NCI-H146 (cell line): ENCODE data around the gene UNK.
A peak's percentile ranks its signal among the peaks of the same experiment; 100 is the strongest.
"Not testable (repeated sequence)": the region's sequence is repeated elsewhere in the genome, so short reads cannot be mapped to it uniquely, and the experiment has no call there.

Experiments used
- DNase-seq: peaks from one replicate; lab custom pipeline; 2025; lab: John Stamatoyannopoulos, UW

The UNK gene

DNA sequence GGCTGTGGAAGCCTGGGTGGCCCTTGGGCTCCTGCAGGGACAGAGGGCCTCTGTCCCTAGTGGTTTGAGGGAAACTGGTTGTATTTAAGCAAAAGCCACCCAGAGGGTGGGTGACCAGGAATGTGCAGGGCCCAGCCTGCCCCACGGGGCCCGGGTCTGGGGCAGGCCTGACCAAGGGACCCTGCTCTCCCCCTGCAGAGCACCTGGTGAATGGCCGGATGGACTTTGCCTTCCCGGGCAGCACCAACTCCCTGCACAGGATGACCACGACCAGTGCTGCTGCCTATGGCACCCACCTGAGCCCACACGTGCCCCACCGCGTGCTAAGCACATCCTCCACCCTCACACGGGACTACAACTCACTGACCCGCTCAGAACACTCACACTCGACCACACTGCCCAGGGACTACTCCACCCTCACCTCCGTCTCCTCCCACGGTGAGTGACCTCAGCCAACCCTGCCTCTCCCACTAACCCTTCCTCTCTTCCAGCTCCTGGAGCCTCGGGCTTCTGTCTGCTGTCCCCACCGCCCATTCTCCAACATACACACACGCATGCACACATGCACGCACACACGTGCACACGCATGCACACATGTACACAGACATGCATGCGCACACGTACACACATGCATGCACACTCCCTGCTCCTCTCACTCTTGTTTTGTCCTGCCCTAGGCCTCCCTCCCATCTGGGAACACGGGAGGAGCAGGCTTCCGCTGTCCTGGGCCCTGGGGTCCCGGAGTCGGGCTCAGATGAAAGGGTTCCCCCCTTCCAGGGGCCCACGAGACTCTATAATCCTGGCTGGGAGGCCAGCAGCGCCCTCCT is 30.0 kb upstream of the UNK start:
- DNase-seq: no peak

DNA sequence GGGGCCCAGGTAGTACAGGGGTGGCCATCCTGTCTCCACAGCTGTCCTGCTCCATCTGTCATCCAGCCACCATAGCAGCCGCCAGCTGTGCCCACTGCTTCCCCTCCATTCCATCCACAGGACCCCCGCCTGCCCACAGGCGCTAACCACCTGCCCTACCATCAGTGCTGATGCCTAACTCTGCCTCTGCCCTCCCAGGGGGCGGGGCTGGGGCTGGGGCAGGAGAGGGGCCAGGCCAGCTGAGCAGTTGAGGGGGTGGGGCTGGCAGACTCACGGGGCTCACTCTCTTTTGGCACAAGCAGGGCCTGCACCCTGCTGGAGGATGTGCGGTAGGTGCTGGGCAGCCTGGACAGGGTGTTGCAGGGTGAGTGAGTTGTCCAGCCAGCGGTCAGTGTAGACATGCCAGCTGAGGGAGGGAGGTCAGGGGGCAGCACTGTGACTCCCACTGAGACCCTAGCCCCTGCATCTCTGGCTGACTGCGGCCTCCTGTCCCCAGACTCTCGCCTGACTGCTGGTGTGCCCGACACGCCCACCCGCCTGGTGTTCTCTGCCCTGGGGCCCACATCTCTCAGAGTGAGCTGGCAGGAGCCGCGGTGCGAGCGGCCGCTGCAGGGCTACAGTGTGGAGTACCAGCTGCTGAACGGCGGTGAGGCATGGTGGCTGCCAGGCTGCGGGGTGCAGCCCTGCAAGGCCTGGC is 29.3 kb upstream of the UNK start:
- no peak for DNase-seq

DNA sequence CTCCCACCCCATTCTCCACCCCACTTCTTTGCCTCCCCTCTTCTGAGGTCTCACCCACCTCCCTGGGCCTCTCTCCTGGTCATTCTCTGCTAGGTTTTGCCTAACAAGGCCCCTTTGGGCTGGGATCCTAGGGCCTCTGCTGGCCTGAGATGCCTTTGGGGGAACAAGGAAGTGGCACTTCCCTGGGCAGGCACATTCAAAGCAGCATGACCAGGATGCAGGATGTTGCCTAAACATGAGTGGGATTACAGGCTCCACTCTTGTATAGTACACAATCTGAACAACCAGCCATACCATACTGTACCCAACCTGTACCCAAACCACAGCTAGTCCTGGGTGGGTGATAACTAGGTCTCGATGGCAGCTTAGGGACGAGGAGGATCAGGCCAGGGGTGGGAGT is 28.6 kb upstream of the UNK start:
- no peak for DNase-seq

DNA sequence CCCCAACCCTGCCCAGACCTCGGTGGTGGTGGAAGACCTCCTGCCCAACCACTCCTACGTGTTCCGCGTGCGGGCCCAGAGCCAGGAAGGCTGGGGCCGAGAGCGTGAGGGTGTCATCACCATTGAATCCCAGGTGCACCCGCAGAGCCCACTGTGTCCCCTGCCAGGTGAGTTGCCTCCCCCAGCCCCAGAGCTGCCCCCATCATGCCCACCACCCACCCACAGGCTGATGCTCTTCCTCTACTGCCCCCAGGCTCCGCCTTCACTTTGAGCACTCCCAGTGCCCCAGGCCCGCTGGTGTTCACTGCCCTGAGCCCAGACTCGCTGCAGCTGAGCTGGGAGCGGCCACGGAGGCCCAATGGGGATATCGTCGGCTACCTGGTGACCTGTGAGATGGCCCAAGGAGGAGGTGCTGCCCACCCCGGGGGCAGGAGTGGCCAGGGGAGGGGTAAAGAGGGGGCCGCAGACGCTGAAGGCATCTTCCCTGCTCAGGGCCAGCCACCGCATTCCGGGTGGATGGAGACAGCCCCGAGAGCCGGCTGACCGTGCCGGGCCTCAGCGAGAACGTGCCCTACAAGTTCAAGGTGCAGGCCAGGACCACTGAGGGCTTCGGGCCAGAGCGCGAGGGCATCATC is 28.0 kb upstream of the UNK start:
- DNase-seq: no peak

DNA sequence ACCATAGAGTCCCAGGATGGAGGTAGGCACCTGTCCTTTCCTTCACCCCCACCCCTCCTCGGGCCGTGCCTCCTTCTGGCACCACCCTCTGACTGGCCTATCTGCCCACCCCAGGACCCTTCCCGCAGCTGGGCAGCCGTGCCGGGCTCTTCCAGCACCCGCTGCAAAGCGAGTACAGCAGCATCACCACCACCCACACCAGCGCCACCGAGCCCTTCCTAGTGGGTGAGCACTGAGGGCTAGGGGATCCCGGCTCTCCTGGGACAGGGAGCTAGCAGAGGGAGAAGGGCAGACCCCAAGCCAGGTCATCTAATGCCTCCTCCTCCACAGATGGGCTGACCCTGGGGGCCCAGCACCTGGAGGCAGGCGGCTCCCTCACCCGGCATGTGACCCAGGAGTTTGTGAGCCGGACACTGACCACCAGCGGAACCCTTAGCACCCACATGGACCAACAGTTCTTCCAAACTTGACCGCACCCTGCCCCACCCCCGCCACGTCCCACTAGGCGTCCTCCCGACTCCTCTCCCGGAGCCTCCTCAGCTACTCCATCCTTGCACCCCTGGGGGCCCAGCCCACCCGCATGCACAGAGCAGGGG is 27.4 kb upstream of the UNK start:
- no peak for DNase-seq

DNA sequence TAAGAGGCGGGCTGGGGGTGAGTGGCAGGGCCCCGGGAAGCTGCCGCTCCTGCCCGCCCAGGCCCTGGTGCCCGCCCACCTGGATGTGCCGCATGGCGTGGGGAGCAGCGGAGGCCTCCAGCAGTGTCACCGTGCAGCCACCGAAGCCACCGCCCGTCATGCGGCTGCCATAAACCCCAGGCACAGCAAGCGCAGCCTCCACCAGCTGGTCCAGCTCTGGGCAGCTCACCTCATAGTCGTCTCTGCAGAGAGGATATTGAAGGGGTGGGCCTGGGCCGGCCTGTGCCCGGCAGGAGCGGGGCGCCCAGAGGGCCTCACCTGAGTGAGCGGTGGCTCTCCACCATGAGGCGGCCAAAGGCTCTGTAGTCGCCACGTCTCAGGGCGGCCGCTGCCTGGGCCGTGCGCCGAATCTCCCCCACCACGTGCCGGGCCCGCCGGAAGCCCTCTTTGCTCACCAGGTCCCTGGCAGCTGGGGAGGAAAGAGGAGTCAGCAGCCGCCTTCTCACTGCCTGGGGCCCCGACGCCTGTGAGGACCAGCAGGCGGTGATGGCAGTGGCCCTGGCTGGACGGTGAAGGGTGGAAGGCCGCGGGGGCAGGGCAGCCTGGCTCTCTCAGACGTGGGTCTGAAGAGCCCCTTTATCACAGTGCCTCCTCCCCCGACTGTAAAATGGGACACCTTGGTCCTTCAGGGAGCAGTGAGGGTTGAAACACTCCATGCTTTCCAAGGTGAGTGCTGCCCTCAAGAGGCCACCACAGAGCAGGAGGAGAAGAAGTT is 26.3 kb upstream of the UNK start:
- no peak for DNase-seq

DNA sequence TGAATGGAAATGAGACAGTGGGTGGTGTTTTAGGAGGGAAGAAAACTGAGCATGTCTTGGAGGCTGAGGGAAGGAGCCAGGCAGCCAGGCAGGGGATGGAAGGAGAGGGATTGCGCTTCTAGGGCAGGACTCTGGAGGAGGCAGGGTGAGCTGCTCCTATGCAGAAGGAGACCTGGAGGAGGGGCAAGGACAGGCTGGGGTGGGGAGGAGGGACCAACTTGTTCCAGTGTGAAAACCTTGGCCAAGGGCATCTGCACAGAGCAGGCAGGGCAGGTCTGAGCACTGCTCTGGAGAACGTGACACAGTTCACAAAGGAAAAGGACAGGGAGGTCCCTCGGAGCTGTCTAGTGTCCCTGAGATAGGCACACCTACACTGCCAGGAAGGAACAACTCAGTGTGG is 25.1 kb upstream of the UNK start:
- no peak for DNase-seq

DNA sequence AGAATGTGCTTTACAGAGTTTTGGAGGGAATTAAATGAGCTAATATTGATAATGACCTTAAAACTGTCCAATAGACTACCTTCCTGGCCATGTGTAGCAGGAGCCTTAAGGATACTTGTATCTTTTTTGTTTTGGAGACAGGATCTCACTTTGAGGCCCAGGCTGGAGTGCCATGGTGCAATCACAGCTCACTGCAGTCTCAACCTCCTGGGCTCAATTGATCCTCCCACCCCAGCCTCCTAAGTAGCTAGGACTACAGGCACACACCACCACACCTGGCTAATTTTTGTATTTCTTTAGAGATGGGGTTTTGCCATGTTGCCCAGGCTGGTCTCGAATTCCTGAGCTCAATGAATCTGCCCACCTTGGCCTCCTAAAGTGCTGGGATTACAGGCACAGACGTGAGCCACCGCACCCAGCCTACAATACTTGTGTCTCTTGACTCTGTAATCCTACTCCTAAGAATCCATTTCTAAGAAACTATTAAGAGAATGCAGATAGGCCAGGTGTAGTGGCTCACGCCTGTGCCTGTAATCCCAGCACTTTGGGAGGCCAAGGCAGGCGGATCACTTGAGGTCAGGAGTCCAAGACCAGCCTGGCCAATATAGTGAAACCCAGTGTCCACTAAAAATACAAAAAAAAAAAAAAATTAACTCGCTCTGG is 24.5 kb upstream of the UNK start:
- DNase-seq: not testable (repeated sequence)

DNA sequence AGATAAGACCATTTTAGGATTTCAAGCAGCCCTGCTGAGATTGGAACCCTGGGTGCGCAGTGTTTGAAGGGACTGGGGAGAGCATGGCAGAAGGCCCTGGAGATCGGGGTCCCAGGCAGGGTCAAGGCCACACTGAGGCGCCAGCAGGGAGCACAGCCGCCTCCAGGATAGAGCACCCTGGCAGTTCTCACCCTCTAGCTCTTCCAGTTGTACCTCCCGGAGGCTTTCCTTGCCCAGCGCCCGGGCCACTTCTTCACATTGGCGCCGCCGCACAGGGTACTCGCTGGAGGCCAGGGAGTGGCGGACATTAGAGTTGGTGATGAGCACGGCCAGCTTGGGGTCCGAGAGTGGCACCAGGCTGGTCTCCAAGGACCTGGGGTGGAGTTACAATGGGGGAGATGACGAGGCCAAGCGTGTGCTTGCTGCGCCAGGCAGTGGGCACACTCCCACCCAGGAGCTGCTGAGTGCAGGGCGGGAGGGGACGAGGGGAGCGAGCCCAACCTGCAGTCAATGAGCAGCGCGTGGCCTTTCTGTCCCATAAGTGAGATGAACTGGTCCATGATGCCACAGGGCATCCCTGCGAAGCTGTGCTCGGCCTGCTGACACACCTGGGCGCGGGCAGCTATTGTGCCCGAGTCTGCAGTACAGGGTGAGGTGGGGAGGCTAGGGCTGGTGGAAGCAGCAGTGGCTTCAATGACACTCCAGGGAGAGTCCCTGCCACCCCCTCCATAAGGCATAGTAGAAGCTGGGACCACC is 21.9 kb upstream of the UNK start:
- no peak for DNase-seq

DNA sequence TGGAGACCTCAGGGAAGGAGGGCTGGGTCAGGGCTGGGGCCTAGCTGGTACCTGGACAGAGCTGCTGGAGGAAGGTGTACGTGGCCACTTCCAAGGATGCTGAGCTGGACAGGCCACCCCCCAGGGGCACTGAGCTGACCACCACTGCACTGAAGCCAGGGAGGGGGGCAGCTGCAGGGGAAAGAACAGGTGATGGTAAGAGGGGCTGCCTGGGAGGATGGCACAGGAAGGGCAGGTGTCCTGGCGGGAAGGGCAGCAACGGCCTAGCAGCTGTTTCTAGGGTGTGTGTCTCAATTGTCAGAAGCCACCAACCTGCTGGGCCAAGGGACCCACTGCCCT is 21.4 kb upstream of the UNK start:
- no peak for DNase-seq

DNA sequence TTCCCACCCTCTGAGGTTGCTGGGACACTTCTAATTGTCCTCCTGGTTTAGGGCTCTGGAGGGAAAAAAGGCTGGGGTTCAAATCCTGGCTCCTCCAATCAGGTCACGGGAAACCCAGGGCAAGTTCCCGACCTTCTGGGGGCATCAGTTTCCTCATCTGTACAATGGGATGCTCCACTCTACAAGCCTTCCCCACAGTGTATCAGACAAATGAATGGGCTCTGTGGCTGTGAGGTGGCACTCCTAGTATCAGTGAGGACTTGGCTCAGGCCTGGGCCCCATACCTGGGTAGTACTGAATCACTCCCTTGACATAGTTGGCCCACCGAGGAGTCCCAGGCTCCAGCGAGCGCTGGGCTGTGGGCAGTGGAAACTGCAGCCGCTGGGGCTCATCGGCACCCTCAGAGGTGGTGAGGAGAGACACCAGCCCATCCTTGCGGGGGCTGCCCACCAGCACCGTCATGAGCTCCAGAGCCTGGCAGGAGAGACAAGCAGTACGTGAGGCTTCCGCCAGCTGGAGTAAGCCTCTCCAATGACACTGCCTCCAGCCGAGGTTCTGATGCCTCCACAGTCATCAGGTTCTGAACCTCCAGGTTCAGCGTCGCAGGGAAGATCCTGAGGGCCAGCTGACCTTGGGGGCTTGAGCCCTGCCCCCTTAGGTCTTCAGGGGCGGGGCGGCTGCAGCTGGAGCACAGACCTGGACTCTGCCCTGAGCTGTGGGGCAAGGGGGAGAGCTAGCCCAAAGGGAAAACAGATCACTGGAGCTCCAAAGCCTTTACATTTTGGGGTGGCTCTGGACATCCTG is 20.8 kb upstream of the UNK start:
- no peak for DNase-seq

DNA sequence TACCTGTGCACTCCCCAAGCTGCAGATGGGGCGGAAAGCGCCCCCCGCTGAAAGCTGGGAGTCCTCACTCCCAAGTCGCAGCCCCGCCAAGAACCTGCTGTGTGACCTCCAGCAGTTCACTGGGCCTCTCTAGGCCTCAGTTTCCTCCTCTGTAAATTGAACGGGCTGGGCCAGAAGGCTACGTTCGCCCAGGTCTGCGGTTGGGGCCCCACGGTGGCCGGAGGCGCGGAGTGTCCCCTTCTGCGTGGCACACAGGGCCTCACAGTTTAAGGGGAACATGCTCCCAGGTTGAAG is 20.2 kb upstream of the UNK start:
- DNase-seq: no peak

DNA sequence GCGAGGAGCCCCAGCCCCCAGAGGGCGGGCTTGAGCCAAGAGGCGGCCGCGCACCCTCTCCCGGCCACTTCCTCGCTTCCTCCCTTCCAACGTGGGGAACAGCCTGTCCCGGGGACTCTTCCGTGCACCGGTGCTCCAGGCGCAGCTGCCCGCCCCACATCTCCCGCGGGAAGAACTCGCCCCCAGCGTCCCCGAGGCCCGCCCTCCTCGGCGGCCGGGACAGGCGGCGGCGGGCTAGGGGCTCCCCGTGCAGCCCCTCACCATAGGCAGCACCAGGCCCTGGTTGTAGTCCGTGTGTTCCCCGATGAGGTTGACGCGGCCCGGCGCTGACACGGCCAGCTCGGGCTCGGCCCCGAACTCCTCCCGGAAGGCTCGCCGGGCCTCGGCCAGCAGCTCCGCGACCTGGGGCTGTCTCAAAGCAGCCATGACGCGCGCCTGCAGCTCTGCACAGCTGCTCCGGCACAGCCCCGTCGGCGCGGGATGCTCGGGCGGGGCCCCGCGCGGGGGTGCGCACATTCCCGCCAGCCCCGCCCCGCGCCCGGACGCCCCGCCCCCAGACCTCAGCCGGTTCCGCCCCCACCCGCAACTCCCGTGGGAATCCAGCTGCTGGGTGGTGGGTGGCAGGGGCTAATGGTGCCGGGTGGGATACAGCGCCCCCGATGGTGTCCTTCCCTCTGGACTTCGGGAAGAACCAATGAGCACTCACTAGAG is 19.7 kb upstream of the UNK start, which contains the start of gene GALK1:
Gene GALK1 (minus strand): TSS at position 482 of the 711 bp plus-strand sequence. CDS start 56 bp downstream, at position 426.
- peak; percentile 59 for DNase-seq

DNA sequence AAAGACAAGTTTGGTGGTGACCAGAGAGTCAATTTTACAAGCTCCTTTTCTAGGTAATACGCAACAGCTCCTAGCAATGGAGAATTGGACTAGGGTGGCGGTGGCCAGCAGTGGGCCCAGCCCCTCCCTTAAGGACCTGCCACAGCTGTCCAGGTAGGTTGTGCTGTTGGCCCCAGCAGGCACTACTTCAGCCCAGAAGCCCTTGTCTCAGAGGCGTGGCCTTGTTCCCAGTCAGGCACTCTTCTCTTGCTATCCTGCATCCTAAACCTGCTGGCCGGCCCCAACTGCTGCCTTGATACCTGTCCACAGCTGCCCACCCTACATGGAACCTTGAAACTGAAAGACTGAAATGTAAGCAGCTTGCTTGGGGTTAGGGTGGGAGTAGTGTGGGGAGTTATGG is 18.6 kb upstream of the UNK start:
- DNase-seq: no peak

DNA sequence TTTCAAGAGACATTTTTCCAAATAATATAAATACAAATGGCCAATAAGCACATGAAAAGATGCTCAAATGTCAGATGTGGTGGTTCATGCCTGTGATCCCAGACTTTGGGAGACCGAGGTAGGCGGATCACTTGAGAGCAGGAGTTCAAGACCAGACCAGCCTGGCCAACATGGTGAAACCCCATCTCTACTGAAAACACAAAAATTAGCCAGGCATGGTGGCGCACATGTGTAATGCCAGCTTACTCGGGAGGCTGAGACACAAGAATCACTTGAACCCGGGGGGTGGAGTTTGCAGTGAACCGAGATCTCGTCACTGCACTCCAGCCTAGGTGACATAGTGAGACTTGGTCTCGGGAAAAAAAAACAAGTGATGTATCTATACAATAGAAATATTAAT is 16.7 kb upstream of the UNK start:
- no peak for DNase-seq

DNA sequence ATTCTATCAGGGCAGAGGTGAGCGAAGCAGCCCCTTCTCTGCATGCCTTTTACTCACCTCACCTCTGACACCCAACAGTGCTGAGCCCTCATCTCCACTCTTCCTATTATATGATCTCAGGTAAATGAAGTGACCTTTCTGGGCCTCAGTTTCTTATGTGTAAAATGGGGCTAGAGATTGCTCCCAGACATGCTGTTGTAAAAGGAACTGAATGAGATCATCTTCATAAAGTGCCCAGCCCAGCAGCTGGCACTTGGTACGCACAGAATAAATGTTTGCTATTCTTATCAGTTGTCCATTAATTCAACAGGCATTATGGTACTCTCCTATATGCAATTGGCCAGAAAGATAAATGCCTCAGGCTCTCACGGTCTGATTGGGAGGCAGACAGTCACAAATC is 15.1 kb upstream of the UNK start:
- peak; percentile 97 for DNase-seq

DNA sequence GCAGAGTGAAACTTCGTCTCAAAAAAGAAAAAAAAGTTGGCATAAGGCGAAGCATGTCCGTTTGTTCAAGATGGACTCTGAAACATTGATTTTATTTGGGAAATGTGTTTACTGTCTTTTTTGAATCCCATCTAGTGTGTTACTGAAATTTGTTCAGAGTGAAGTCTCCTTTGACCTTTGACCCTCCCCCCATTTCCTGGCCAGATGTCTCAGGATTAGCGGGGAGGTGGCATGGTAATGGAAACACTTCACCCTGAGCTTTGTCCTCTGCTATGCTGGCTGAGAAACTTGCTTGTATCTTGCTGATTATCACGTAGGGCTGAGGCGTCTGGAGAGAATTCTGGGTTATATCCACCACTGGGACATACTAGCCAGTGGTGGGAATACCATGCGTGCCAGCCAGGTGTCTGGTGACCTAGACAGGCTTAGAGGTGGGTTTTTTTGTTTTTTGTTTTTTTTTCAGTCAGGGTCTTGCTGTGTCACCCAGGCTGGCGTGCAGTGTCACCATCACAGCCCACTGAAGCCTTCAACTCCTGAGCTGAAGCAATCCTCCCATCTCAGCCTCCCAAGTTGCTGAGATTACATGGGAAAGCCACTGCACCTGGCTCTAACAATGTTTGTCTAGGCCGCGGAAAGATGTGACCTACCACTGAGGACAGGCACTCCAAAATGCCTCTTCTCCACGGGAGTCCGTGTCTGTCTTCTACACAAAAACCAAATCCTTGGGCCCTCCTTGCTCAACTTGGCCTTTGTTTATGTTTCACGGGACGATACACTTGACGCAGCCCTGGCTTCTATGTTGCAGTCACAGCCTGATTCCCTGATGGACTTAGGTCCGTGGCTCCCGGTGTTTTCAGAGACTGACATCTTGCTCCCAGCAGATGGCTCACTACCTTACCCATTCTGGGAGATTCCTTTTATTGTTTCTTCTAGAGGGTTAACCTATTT is 13.0 kb upstream of the UNK start:
- DNase-seq: no peak

DNA sequence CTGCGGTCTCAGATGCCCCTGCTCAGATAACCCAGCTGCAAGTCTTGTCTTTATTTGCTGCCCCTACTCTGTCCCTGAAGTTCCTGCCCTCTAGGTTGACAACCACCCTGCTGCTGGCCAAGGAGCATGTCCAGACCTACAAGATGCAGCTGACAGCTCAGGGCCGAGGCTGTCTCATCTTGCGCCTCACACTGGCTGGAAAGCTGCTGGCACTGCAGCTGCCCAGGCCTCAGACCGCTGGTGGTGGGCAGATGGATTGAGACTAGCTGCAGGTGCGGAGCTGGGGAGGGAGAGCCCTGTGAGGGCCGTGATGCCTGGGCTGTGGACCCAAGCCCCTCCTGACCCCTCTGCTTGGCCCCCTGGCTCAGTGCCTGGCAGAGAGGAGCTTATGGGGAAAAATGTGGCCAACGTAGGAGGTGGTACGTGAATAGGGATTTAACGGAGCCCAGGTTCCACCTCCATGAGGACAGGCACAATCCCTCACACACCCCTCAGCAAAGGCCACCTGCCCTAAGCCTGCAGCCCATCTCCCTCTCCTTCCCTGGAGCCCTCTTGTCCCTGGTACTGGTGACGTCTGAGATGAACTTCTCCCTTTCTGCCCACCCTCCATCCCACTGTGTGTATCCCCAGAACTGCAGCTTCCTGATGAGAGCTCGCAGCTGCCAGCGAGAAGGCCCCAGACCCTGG is 11.3 kb upstream of the UNK start:
- DNase-seq: no peak
